SK-N-SH treated with all-trans-retinoic acid at 6 μM for 48 hours (cell line): ENCODE data around the gene TNS2.

Experiments used
- ARNTL ChIP-seq: fragments of 450-650 bp; formaldehyde crosslinking; IDR thresholded peaks from 2 replicates; pipeline ENCODE4 v1.5.0; 2020; ENCODE audit warnings: low read depth, mild to moderate bottlenecking, moderate library complexity, borderline replicate concordance
- CSDC2 ChIP-seq: fragments of 250-450 bp; sonication (Bioruptor Pico); IDR thresholded peaks from 2 replicates; pipeline ENCODE4 v1.5.0; 2020; ENCODE audit warnings: mild to moderate bottlenecking, moderate library complexity
- CSRNP3 ChIP-seq: fragments of 250-450 bp; sonication (Bioruptor Pico); IDR thresholded peaks from 2 replicates; pipeline ENCODE4 v1.5.1; 2021; ENCODE audit warnings: mild to moderate bottlenecking, moderate library complexity
- GLIS3 ChIP-seq: fragments of 250-450 bp; sonication (Bioruptor Pico); IDR thresholded peaks from 2 replicates; pipeline ENCODE4 v1.5.0; 2020; ENCODE audit warnings: mild to moderate bottlenecking, moderate library complexity
- RARB ChIP-seq: fragments of 250-450 bp; sonication (Bioruptor Pico); IDR thresholded peaks from 2 replicates; pipeline ENCODE4 v1.8.0; 2021; ENCODE audit warnings: mild to moderate bottlenecking, moderate library complexity
- SNAI2 ChIP-seq: fragments of 250-450 bp; sonication (Bioruptor Pico); IDR thresholded peaks from 2 replicates; pipeline ENCODE4 v1.5.0; 2020; ENCODE audit warnings: mild to moderate bottlenecking, moderate library complexity
- TCF4 ChIP-seq: fragments of 250-450 bp; sonication (Bioruptor Pico); IDR thresholded peaks from 2 replicates; pipeline ENCODE4 v1.8.0; 2021; ENCODE audit warnings: mild to moderate bottlenecking, moderate library complexity, borderline replicate concordance
- TOX ChIP-seq: fragments of 250-450 bp; sonication (Bioruptor Pico); IDR thresholded peaks from 2 replicates; pipeline ENCODE4 v1.8.0; 2021; ENCODE audit warnings: mild to moderate bottlenecking, moderate library complexity, borderline replicate concordance
- TSHZ2 ChIP-seq: fragments of 250-450 bp; sonication (Bioruptor Pico); IDR thresholded peaks from 2 replicates; pipeline ENCODE4 v1.5.0; 2020; ENCODE audit warnings: mild to moderate bottlenecking, moderate library complexity
- ZNF565 ChIP-seq: fragments of 450-650 bp; formaldehyde crosslinking; conservative IDR thresholded peaks from 2 replicates; pipeline ENCODE4 v1.5.0; 2020; ENCODE audit warnings: low read depth, mild to moderate bottlenecking, moderate library complexity
- ZNF8 ChIP-seq: fragments of 450-650 bp; formaldehyde crosslinking; IDR thresholded peaks from 2 replicates; pipeline ENCODE4 v1.5.0; 2020; ENCODE audit warnings: mild to moderate bottlenecking, moderate library complexity
- TF ChIP-seq, protein P1 (sequence below): fragments of 250-450 bp; sonication (Bioruptor Pico); IDR thresholded peaks from 2 replicates; pipeline ENCODE4 v1.8.0; 2021; ENCODE audit warnings: low read depth, mild to moderate bottlenecking, moderate library complexity, borderline replicate concordance
- TF ChIP-seq, protein P2 (sequence below): fragments of 250-450 bp; sonication (Bioruptor Pico); IDR thresholded peaks from 2 replicates; pipeline ENCODE4 v1.5.1; 2020; ENCODE audit warnings: low read depth, mild to moderate bottlenecking, moderate library complexity
- TF ChIP-seq, protein P3 (sequence below): fragments of 250-450 bp; sonication (Bioruptor Pico); IDR thresholded peaks from 2 replicates; pipeline ENCODE4 v1.8.0; 2020; ENCODE audit warnings: mild to moderate bottlenecking, moderate library complexity, borderline replicate concordance

GRCh38 chr12:53051058-53051880 lies 1.4 kb downstream of the TNS2 start:
- no peak for TF ChIP-seq ARNTL
- TF ChIP-seq CSRNP3, result no peak
- no peak for TF ChIP-seq GLIS3
- TF ChIP-seq TOX (CRISPR knock-in tag), result no peak
- no peak for TF ChIP-seq CSDC2 (CRISPR knock-in tag)
- no peak for TF ChIP-seq RARB (CRISPR knock-in tag)
- TF ChIP-seq, protein P1, sequence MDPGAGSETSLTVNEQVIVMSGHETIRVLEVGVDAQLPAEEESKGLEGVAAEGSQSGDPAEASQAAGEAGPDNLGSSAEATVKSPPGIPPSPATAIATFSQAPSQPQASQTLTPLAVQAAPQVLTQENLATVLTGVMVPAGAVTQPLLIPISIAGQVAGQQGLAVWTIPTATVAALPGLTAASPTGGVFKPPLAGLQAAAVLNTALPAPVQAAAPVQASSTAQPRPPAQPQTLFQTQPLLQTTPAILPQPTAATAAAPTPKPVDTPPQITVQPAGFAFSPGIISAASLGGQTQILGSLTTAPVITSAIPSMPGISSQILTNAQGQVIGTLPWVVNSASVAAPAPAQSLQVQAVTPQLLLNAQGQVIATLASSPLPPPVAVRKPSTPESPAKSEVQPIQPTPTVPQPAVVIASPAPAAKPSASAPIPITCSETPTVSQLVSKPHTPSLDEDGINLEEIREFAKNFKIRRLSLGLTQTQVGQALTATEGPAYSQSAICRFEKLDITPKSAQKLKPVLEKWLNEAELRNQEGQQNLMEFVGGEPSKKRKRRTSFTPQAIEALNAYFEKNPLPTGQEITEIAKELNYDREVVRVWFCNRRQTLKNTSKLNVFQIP (CRISPR knock-in tag), result no peak
- TF ChIP-seq, protein P2, sequence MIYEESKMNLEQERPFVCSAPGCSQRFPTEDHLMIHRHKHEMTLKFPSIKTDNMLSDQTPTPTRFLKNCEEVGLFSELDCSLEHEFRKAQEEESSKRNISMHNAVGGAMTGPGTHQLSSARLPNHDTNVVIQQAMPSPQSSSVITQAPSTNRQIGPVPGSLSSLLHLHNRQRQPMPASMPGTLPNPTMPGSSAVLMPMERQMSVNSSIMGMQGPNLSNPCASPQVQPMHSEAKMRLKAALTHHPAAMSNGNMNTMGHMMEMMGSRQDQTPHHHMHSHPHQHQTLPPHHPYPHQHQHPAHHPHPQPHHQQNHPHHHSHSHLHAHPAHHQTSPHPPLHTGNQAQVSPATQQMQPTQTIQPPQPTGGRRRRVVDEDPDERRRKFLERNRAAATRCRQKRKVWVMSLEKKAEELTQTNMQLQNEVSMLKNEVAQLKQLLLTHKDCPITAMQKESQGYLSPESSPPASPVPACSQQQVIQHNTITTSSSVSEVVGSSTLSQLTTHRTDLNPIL (CRISPR knock-in tag), result no peak
- no peak for TF ChIP-seq SNAI2 (CRISPR knock-in tag)
- TF ChIP-seq TSHZ2, result no peak
- TF ChIP-seq ZNF565 (CRISPR knock-in tag), result no peak
- no peak for TF ChIP-seq TCF4 (CRISPR knock-in tag)
- no peak for TF ChIP-seq ZNF8 (CRISPR knock-in tag)
- TF ChIP-seq, protein P3, sequence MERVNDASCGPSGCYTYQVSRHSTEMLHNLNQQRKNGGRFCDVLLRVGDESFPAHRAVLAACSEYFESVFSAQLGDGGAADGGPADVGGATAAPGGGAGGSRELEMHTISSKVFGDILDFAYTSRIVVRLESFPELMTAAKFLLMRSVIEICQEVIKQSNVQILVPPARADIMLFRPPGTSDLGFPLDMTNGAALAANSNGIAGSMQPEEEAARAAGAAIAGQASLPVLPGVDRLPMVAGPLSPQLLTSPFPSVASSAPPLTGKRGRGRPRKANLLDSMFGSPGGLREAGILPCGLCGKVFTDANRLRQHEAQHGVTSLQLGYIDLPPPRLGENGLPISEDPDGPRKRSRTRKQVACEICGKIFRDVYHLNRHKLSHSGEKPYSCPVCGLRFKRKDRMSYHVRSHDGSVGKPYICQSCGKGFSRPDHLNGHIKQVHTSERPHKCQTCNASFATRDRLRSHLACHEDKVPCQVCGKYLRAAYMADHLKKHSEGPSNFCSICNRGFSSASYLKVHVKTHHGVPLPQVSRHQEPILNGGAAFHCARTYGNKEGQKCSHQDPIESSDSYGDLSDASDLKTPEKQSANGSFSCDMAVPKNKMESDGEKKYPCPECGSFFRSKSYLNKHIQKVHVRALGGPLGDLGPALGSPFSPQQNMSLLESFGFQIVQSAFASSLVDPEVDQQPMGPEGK, result no peak
